ENCODE data around the gene MGST3. TPM values are rescaled to one million over a fixed set of nuclear protein-coding genes. Genes with fewer than 3 reads are reported as not detected.
A peak's percentile ranks its signal among the peaks of the same experiment; 100 is the strongest.

The MGST3 gene
- polyA plus RNA-seq, 1 of the 3 experiments (the other 2 are of a cell fraction), result 270 TPM

GRCh38 chr1:165630629-165631341 is at the start of gene MGST3 (continued):
- TF ChIP-seq ZBTB33 (IDR thresholded peaks at IDR 0.05; ENCODE audit: borderline replicate concordance, low read depth) (no peak; the same call in 1 of the 2 replicates), CHD2 (IDR thresholded peaks at IDR 0.05; ENCODE audit: low read length, partially characterized antibody) (peak; percentile 18), TCF12 (IDR thresholded peaks at IDR 0.05) (no peak), FOXJ3 (CRISPR knock-in tag; IDR thresholded peaks at IDR 0.05) (no peak), MXI1 (IDR thresholded peaks at IDR 0.05; ENCODE audit: low read depth, low read length) (peak; percentile 67), IRF3 (IDR thresholded peaks at IDR 0.05; ENCODE audit: low read depth, low read length) (no peak), EZH2phosphoT487 (IDR thresholded peaks at IDR 0.05; ENCODE audit: borderline replicate concordance, low read depth) (no peak)

DNA sequence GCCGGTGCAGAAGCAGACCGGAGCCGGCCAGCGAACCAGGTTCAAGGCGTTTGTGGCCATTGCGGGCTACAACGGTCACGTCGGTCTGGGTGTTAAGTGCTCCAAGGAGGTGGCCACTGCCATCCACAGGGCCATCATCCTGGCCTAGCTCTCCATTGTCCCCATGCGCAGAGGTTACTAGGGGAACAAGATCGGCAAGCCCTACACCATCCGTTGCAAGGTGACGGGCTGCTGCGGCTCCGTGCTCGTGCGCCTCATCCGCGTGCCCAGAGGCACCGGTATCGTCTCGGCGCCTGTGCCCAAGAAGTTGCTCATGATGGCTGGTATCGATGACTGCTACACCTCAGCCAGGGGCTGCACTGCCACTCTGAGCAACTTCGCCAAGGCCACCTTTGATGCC is 49.1 kb upstream of the MGST3 start:
- H3K9ac ChIP-seq, result no peak overlapping the region
- POLR2A ChIA-PET, result no interaction called here
- H3K36me3 ChIP-seq (replicated peaks in 1 of 2; ENCODE audit: control insufficient read depth in 1 of 2, insufficient read depth in 2 of 2, low read length in 1 of 2), result no peaks in the 10 kb centered on the region
- H3K79me2 ChIP-seq (ENCODE audit: insufficient read depth), result no peaks in the 10 kb centered on the region
- CTCF ChIA-PET, result interaction anchor here (1.4 to 1.8 kb wide), 2 partner anchors 11 to 188 kb away, joined by 4 to 6 read pairs; no protein-coding TSS in a partner anchor
- no peak overlapping the region for H3K4me3 ChIP-seq (ENCODE audit: low read depth in 2 of 2, low read length in 1 of 2)
- H3K4me1 ChIP-seq (ENCODE audit: control insufficient read depth in 1 of 2, insufficient read depth in 2 of 2, low read depth in 1 of 2, low read length in 1 of 2), result no peaks in the 10 kb centered on the region
- H3K27me3 ChIP-seq (ENCODE audit: insufficient read depth), result no peaks in the 10 kb centered on the region
- H3F3A ChIP-seq (replicated peaks; ENCODE audit: insufficient read depth), result no peaks in the 10 kb centered on the region
- no peak overlapping the region for H3K27ac ChIP-seq (ENCODE audit: low read depth in 2 of 2, low read length in 1 of 2)
- 74% methylated on average over 11 of the region's 25 CpGs for WGBS (ENCODE audit: low lambda C conversion rate)
- no peaks in the 10 kb centered on the region for H3K9me2 ChIP-seq
- no peaks in the 10 kb centered on the region for H3K9me3 ChIP-seq
- no peak for DNase-seq
- H3K4me2 ChIP-seq, result no peak overlapping the region
- no peak overlapping the region for H2AFZ ChIP-seq (ENCODE audit: low read depth)
- TF ChIP-seq MXI1 (IDR thresholded peaks at IDR 0.05; ENCODE audit: low read depth, low read length) (no peak), FOXJ3 (CRISPR knock-in tag; IDR thresholded peaks at IDR 0.05) (no peak), EP300 (IDR thresholded peaks at IDR 0.05; ENCODE audit: borderline replicate concordance in 1 of 2, low read depth in 1 of 2, low read length in 1 of 2) (no peak), FOXM1 (IDR thresholded peaks at IDR 0.05; ENCODE audit: low read depth) (no peak), GABPA (IDR thresholded peaks at IDR 0.05; ENCODE audit: low read depth) (no peak), ELF1 (IDR thresholded peaks at IDR 0.05) (no peak), EZH2phosphoT487 (IDR thresholded peaks at IDR 0.05; ENCODE audit: borderline replicate concordance, low read depth) (no peak), TAF1 (IDR thresholded peaks at IDR 0.05; ENCODE audit: borderline replicate concordance, low read depth, low read length) (no peak), GATA2 (CRISPR knock-in tag; IDR thresholded peaks at IDR 0.05) (no peak), POLR2AphosphoS5 (IDR thresholded peaks at IDR 0.05; ENCODE audit: low read depth, low read length) (no peak), TEAD4 (IDR thresholded peaks at IDR 0.05; ENCODE audit: borderline replicate concordance, insufficient read depth) (no peak), NFIC (IDR thresholded peaks at IDR 0.05; ENCODE audit: borderline replicate concordance) (no peak), NRF1 (IDR thresholded peaks at IDR 0.05; ENCODE audit: low read depth, low read length) (no peak), IRF3 (IDR thresholded peaks at IDR 0.05; ENCODE audit: low read depth, low read length) (no peak), ZBTB33 (IDR thresholded peaks at IDR 0.05; ENCODE audit: borderline replicate concordance, low read depth) (no peak), TCF12 (IDR thresholded peaks at IDR 0.05) (no peak)
- TF ChIP-seq, protein P1, sequence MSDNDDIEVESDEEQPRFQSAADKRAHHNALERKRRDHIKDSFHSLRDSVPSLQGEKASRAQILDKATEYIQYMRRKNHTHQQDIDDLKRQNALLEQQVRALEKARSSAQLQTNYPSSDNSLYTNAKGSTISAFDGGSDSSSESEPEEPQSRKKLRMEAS (IDR thresholded peaks at IDR 0.05; ENCODE audit: low read depth), result no peak
- TF ChIP-seq, protein P2, sequence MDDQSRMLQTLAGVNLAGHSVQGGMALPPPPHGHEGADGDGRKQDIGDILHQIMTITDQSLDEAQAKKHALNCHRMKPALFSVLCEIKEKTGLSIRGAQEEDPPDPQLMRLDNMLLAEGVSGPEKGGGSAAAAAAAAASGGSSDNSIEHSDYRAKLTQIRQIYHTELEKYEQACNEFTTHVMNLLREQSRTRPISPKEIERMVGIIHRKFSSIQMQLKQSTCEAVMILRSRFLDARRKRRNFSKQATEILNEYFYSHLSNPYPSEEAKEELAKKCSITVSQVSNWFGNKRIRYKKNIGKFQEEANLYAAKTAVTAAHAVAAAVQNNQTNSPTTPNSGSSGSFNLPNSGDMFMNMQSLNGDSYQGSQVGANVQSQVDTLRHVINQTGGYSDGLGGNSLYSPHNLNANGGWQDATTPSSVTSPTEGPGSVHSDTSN (IDR thresholded peaks at IDR 0.05), result no peak
- H4K20me1 ChIP-seq (ENCODE audit: insufficient read depth), result no peaks in the 10 kb centered on the region
